ENCODE data around the gene PTPN21.
"Not testable (repeated sequence)": the region's sequence is repeated elsewhere in the genome, so short reads cannot be mapped to it uniquely, and the experiment has no call there.

Gene PTPN21

GRCh38 chr14:88541324-88541723 is 13.5 kb downstream of the PTPN21 start:
- H3K27ac Mint-ChIP-seq = no peak overlapping the region
- no peak for ATAC-seq
- H3K36me3 Mint-ChIP-seq = no peaks in the 10 kb centered on the region
- peaks cover 18% of the 10 kb centered on the region for H3K27me3 Mint-ChIP-seq
- no peaks in the 10 kb centered on the region for H3K9me3 Mint-ChIP-seq
- no peaks in the 10 kb centered on the region for H3K4me1 Mint-ChIP-seq
- no peak overlapping the region for H3K4me3 Mint-ChIP-seq

GRCh38 chr14:88535813-88536212 is 19.0 kb downstream of the PTPN21 start:
- Mint-ChIP-seq H3K27me3 (peaks cover 18% of the 10 kb centered on the region), H3K9me3 (no peaks in the 10 kb centered on the region), H3K27ac (no peak overlapping the region), H3K36me3 (no peaks in the 10 kb centered on the region), H3K4me1 (peaks cover 5% of the 10 kb centered on the region), H3K4me3 (no peak overlapping the region)
- no peak for ATAC-seq

GRCh38 chr14:88535149-88535548 is 19.7 kb downstream of the PTPN21 start:
- H3K4me3 Mint-ChIP-seq = no peak overlapping the region
- peaks cover 5% of the 10 kb centered on the region for H3K9me3 Mint-ChIP-seq
- peaks cover 1% of the 10 kb centered on the region for H3K36me3 Mint-ChIP-seq
- H3K27ac Mint-ChIP-seq = no peak overlapping the region
- peak; percentile 56 for ATAC-seq
- peaks cover 5% of the 10 kb centered on the region for H3K4me1 Mint-ChIP-seq
- H3K27me3 Mint-ChIP-seq = peaks cover 19% of the 10 kb centered on the region

- peaks cover 23% of the 10 kb centered on the region for H3K27me3 Mint-ChIP-seq
- H3K9me3 Mint-ChIP-seq = peaks cover 15% of the 10 kb centered on the region
- ATAC-seq = no peak
- H3K27ac Mint-ChIP-seq = no peak overlapping the region
- no peak overlapping the region for H3K4me3 Mint-ChIP-seq
- peaks cover 11% of the 10 kb centered on the region for H3K36me3 Mint-ChIP-seq
- peaks cover 5% of the 10 kb centered on the region for H3K4me1 Mint-ChIP-seq
Measured at GRCh38 chr14:88533064-88533602, 21.7 kb downstream of the PTPN21 start.

- not testable (repeated sequence) for H3K4me3 Mint-ChIP-seq, H3K27ac Mint-ChIP-seq, ATAC-seq, H3K4me1 Mint-ChIP-seq
- peaks cover 15% of the 10 kb centered on the region for H3K9me3 Mint-ChIP-seq
- H3K27me3 Mint-ChIP-seq = peaks cover 36% of the 10 kb centered on the region
- H3K36me3 Mint-ChIP-seq = peaks cover 11% of the 10 kb centered on the region
Measured at GRCh38 chr14:88529889-88530288, 24.9 kb downstream of the PTPN21 start.

- Mint-ChIP-seq H3K9me3 (peaks cover 7% of the 10 kb centered on the region), H3K27me3 (peaks cover 30% of the 10 kb centered on the region), H3K4me3 (no peak overlapping the region), H3K36me3 (no peaks in the 10 kb centered on the region), H3K27ac (no peak overlapping the region), H3K4me1 (no peaks in the 10 kb centered on the region)
- no peak for ATAC-seq
Measured at GRCh38 chr14:88522393-88522792, 32.4 kb downstream of the PTPN21 start.

- peaks cover 30% of the 10 kb centered on the region for H3K27me3 Mint-ChIP-seq
- peaks cover 7% of the 10 kb centered on the region for H3K9me3 Mint-ChIP-seq
- H3K4me3 Mint-ChIP-seq = no peak overlapping the region
- no peak overlapping the region for H3K27ac Mint-ChIP-seq
- no peak for ATAC-seq
- no peaks in the 10 kb centered on the region for H3K36me3 Mint-ChIP-seq
- H3K4me1 Mint-ChIP-seq = no peaks in the 10 kb centered on the region
Measured at GRCh38 chr14:88521818-88522217, 33.0 kb downstream of the PTPN21 start.

GRCh38 chr14:88519907-88520306 is 34.9 kb downstream of the PTPN21 start:
- H3K36me3 Mint-ChIP-seq = no peaks in the 10 kb centered on the region
- H3K27ac Mint-ChIP-seq = no peak overlapping the region
- ATAC-seq = no peak
- H3K4me1 Mint-ChIP-seq = no peaks in the 10 kb centered on the region
- H3K4me3 Mint-ChIP-seq = no peak overlapping the region
- H3K27me3 Mint-ChIP-seq = peaks cover 44% of the 10 kb centered on the region
- peaks cover 7% of the 10 kb centered on the region for H3K9me3 Mint-ChIP-seq

- no peak for ATAC-seq
Measured at GRCh38 chr14:88518592-88519512, 36.0 kb downstream of the PTPN21 start.

GRCh38 chr14:88516861-88517357 is 37.9 kb downstream of the PTPN21 start:
- no peaks in the 10 kb centered on the region for H3K4me1 Mint-ChIP-seq
- H3K9me3 Mint-ChIP-seq = no peaks in the 10 kb centered on the region
- no peak for ATAC-seq
- no peak overlapping the region for H3K4me3 Mint-ChIP-seq
- H3K27me3 Mint-ChIP-seq = peaks cover 36% of the 10 kb centered on the region
- no peaks in the 10 kb centered on the region for H3K36me3 Mint-ChIP-seq
- H3K27ac Mint-ChIP-seq = no peak overlapping the region

More at GRCh38 chr14:88518592-88519512, 36.0 kb downstream of the PTPN21 start:
- Mint-ChIP-seq H3K36me3 (no peaks in the 10 kb centered on the region), H3K27ac (no peak overlapping the region), H3K27me3 (peaks cover 49% of the 10 kb centered on the region), H3K4me1 (no peaks in the 10 kb centered on the region), H3K4me3 (no peak overlapping the region), H3K9me3 (peaks cover 7% of the 10 kb centered on the region)

- Mint-ChIP-seq H3K36me3 (no peaks in the 10 kb centered on the region), H3K9me3 (no peaks in the 10 kb centered on the region), H3K27me3 (peaks cover 27% of the 10 kb centered on the region), H3K27ac (no peak overlapping the region), H3K4me1 (no peaks in the 10 kb centered on the region), H3K4me3 (no peak overlapping the region)
- no peak for ATAC-seq
Measured at GRCh38 chr14:88515499-88516221, 39.1 kb downstream of the PTPN21 start.

- H3K27ac Mint-ChIP-seq = no peak overlapping the region
- no peaks in the 10 kb centered on the region for H3K27me3 Mint-ChIP-seq
- no peaks in the 10 kb centered on the region for H3K4me1 Mint-ChIP-seq
- no peaks in the 10 kb centered on the region for H3K36me3 Mint-ChIP-seq
- no peaks in the 10 kb centered on the region for H3K9me3 Mint-ChIP-seq
- ATAC-seq = no peak
- no peak overlapping the region for H3K4me3 Mint-ChIP-seq
Measured at GRCh38 chr14:88507208-88507607, 47.6 kb downstream of the PTPN21 start.

GRCh38 chr14:88505621-88506020 is 49.2 kb downstream of the PTPN21 start:
- H3K27ac Mint-ChIP-seq = no peak overlapping the region
- H3K27me3 Mint-ChIP-seq = no peaks in the 10 kb centered on the region
- H3K9me3 Mint-ChIP-seq = no peaks in the 10 kb centered on the region
- H3K36me3 Mint-ChIP-seq = no peaks in the 10 kb centered on the region
- no peaks in the 10 kb centered on the region for H3K4me1 Mint-ChIP-seq
- ATAC-seq = no peak
- H3K4me3 Mint-ChIP-seq = no peak overlapping the region

- no peak for ATAC-seq
- Mint-ChIP-seq H3K4me3 (no peak overlapping the region), H3K9me3 (no peaks in the 10 kb centered on the region), H3K36me3 (no peaks in the 10 kb centered on the region), H3K27me3 (no peaks in the 10 kb centered on the region), H3K4me1 (no peaks in the 10 kb centered on the region), H3K27ac (no peak overlapping the region)
Measured at GRCh38 chr14:88504602-88505001, 50.2 kb downstream of the PTPN21 start.

- Mint-ChIP-seq H3K9me3 (no peaks in the 10 kb centered on the region), H3K27ac (no peak overlapping the region), H3K36me3 (no peaks in the 10 kb centered on the region), H3K4me3 (no peak overlapping the region), H3K27me3 (no peaks in the 10 kb centered on the region), H3K4me1 (no peaks in the 10 kb centered on the region)
- ATAC-seq = no peak
Measured at GRCh38 chr14:88503754-88504406, 50.9 kb downstream of the PTPN21 start.

All from stimulated activated memory B cell treated with anti-CD40 and anti-IgM and Interleukin-4, amounts not matched to agents 10 μg/mL and 1 μg/mL and 100 μg/mL, for 72 hours (primary cell).